ENCODE measurements around the gene CCT7.

CCT7 gene

GRCh38 chr2:73233932-73234832 lies at the start of gene CCT7:
TSS of gene CCT7 (plus strand) at chr2:73234308. CDS start at chr2:73234379, 71 bp downstream.
- DNase-seq: peak; percentile 97

- no peak for DNase-seq
Observed at GRCh38 chr2:73185965-73186364, 48.1 kb upstream of the CCT7 start.

- DNase-seq: no peak
Observed at GRCh38 chr2:73187549-73187948, 46.6 kb upstream of the CCT7 start.

GRCh38 chr2:73197579-73197978 lies 36.5 kb upstream of the CCT7 start:
- no peak for DNase-seq

GRCh38 chr2:73200281-73200680 lies 33.8 kb upstream of the CCT7 start:
- peak; percentile 35 for DNase-seq

- DNase-seq: peak; percentile 74
Observed at GRCh38 chr2:73202156-73203054, 31.7 kb upstream of the CCT7 start, which contains the start of gene NOTO. TSS of gene NOTO (plus strand) at chr2:73202574. CDS start at chr2:73202667, 93 bp downstream.

- DNase-seq: peak; percentile 77
Observed at GRCh38 chr2:73203055-73203681, 30.9 kb upstream of the CCT7 start.

- DNase-seq: no peak
Observed at GRCh38 chr2:73205611-73206010, 28.5 kb upstream of the CCT7 start.

GRCh38 chr2:73208258-73208657 lies 25.9 kb upstream of the CCT7 start:
- DNase-seq: no peak

GRCh38 chr2:73210019-73210418 lies 24.1 kb upstream of the CCT7 start:
- DNase-seq: no peak

- no peak for DNase-seq
Observed at GRCh38 chr2:73210696-73211095, 23.4 kb upstream of the CCT7 start.

GRCh38 chr2:73212098-73212447 lies 22.0 kb upstream of the CCT7 start:
- no peak for DNase-seq

GRCh38 chr2:73212448-73213176 lies 21.5 kb upstream of the CCT7 start:
- peak; percentile 89 for DNase-seq

- peak; percentile 93 for DNase-seq
Observed at GRCh38 chr2:73214120-73215035, 19.7 kb upstream of the CCT7 start, which contains the start of gene SMYD5. TSS of gene SMYD5 (plus strand) at chr2:73214245. CDS start at chr2:73214267, 22 bp downstream.

- DNase-seq: no peak
Observed at GRCh38 chr2:73215254-73215653, 18.9 kb upstream of the CCT7 start.

GRCh38 chr2:73217160-73217559 lies 16.9 kb upstream of the CCT7 start:
- no peak for DNase-seq

GRCh38 chr2:73217826-73218225 lies 16.3 kb upstream of the CCT7 start:
- DNase-seq: no peak

- DNase-seq: no peak
Observed at GRCh38 chr2:73218298-73218697, 15.8 kb upstream of the CCT7 start.

GRCh38 chr2:73223821-73224220 lies 10.3 kb upstream of the CCT7 start:
- no peak for DNase-seq

GRCh38 chr2:73225513-73226360 lies 8.4 kb upstream of the CCT7 start:
- no peak for DNase-seq
